Muscle layer of duodenum (tissue), 2 donors: ENCODE data around the gene PRSS48.
A peak's percentile ranks its signal among the peaks of the same experiment; 100 is the strongest.
"Not testable (repeated sequence)": the region's sequence is repeated elsewhere in the genome, so short reads cannot be mapped to it uniquely, and the experiment has no call there.

ENCODE experiments used
- H3K27ac ChIP-seq: one replicate; pipeline ENCODE4 v1.7.0; 2013; ENCODE audit warnings: mild to moderate bottlenecking, low read length
- H3K27me3 ChIP-seq: one replicate; pipeline ENCODE4 v1.7.0; 2013; ENCODE audit warnings: low read depth, mild to moderate bottlenecking, control low read depth, low read length
- H3K36me3 ChIP-seq, 2 donors: one replicate each; pipeline ENCODE4 v1.7.0; 2013; ENCODE audit warnings: low read length in 2 of 2, control low read depth in 1 of 2, mild to moderate bottlenecking in 1 of 2; ENCODE audit not compliant: insufficient read depth in 2 of 2, control insufficient read depth in 1 of 2
- H3K4me1 ChIP-seq, 2 donors: one replicate each; pipeline ENCODE4 v1.7.0; 2013; ENCODE audit warnings: low read length in 2 of 2, mild to moderate bottlenecking in 2 of 2, control low read depth in 1 of 2, moderate library complexity in 1 of 2; ENCODE audit not compliant: insufficient read depth in 2 of 2, control insufficient read depth in 1 of 2
- H3K4me3 ChIP-seq, 2 donors: one replicate each; pipeline ENCODE4 v1.7.0; 2013; ENCODE audit warnings: low read length in 2 of 2, low read depth in 1 of 2, mild to moderate bottlenecking in 1 of 2
- H3K9me3 ChIP-seq, 2 donors: one replicate each; pipeline ENCODE4 v1.7.0; 2013; ENCODE audit warnings: low read length in 2 of 2, control low read depth in 1 of 2, mild to moderate bottlenecking in 1 of 2; ENCODE audit not compliant: control insufficient read depth in 1 of 2
- donor health status: healthy.

Gene PRSS48

GRCh38 chr4:151321586-151321985 is 44.6 kb downstream of the PRSS48 start:
- Histone ChIP-seq H3K27me3 (no peaks in the 10 kb centered on the region), H3K27ac (peak overlapping the region; percentile 35), H3K9me3 (no peaks in the 10 kb centered on the region), H3K4me1 (peaks cover 0 to 18% of the 10 kb centered on the region in 2 donors), H3K36me3 (no peaks in the 10 kb centered on the region), H3K4me3 (peak overlapping the region in 1 of 2 donors; percentile 17)

GRCh38 chr4:151322161-151322560 is 45.2 kb downstream of the PRSS48 start:
- H3K36me3 ChIP-seq, H3K9me3 ChIP-seq, H3K27me3 ChIP-seq: not testable (repeated sequence)
- Histone ChIP-seq H3K4me3 (peak overlapping the region in 1 of 2 donors; percentile 17), H3K4me1 (peaks cover 0 to 18% of the 10 kb centered on the region in 2 donors), H3K27ac (peak overlapping the region; percentile 87)

- Histone ChIP-seq H3K27me3 (no peaks in the 10 kb centered on the region), H3K4me3 (peak overlapping the region; percentile 75 to 80), H3K27ac (peak overlapping the region; percentile 87), H3K9me3 (no peaks in the 10 kb centered on the region), H3K4me1 (peaks cover 0 to 18% of the 10 kb centered on the region in 2 donors), H3K36me3 (no peaks in the 10 kb centered on the region)
These were observed 45.6 kb downstream of the PRSS48 start for GRCh38 chr4:151322570-151322969.

GRCh38 chr4:151323667-151324066 is 46.7 kb downstream of the PRSS48 start:
- Histone ChIP-seq H3K27me3 (no peaks in the 10 kb centered on the region), H3K9me3 (no peaks in the 10 kb centered on the region), H3K27ac (peak overlapping the region; percentile 87), H3K36me3 (no peaks in the 10 kb centered on the region), H3K4me3 (peak overlapping the region; percentile 75 to 80), H3K4me1 (peaks cover 0 to 18% of the 10 kb centered on the region in 2 donors)

GRCh38 chr4:151324124-151324751 is 47.3 kb downstream of the PRSS48 start:
- H3K36me3 ChIP-seq: no peaks in the 10 kb centered on the region
- H3K27ac ChIP-seq: peak overlapping the region; percentile 87
- peaks cover 0 to 18% of the 10 kb centered on the region in 2 donors for H3K4me1 ChIP-seq
- H3K27me3 ChIP-seq: no peaks in the 10 kb centered on the region
- no peaks in the 10 kb centered on the region for H3K9me3 ChIP-seq
- H3K4me3 ChIP-seq: peak overlapping the region; percentile 75 to 80

- H3K9me3 ChIP-seq: no peaks in the 10 kb centered on the region
- H3K27me3 ChIP-seq: no peaks in the 10 kb centered on the region
- peak overlapping the region; percentile 87 for H3K27ac ChIP-seq
- no peaks in the 10 kb centered on the region for H3K36me3 ChIP-seq
- peak overlapping the region; percentile 75 to 80 for H3K4me3 ChIP-seq
- peaks cover 0 to 18% of the 10 kb centered on the region in 2 donors for H3K4me1 ChIP-seq
These were observed 47.8 kb downstream of the PRSS48 start for GRCh38 chr4:151324752-151325110.

- H3K4me3 ChIP-seq: peak within 1 kb of the TSS; percentile 75 to 80
- H3K36me3 ChIP-seq: no peaks in the 10 kb centered on the region
- H3K27ac ChIP-seq: peak within 1 kb of the TSS; percentile 87
- H3K27me3 ChIP-seq: no peaks in the 10 kb centered on the region
- no peaks in the 10 kb centered on the region for H3K9me3 ChIP-seq
- peaks cover 0 to 18% of the 10 kb centered on the region in 2 donors for H3K4me1 ChIP-seq
These were observed 48.4 kb downstream of the PRSS48 start, which contains the start of gene SH3D19 for GRCh38 chr4:151325111-151325948. TSS of gene SH3D19 (minus strand) at chr4:151325605. CDS start at chr4:151325352, 253 bp downstream.

- Histone ChIP-seq H3K36me3 (no peaks in the 10 kb centered on the region), H3K4me3 (peak overlapping the region; percentile 71 to 80), H3K27me3 (no peaks in the 10 kb centered on the region), H3K27ac (peak overlapping the region; percentile 87), H3K9me3 (no peaks in the 10 kb centered on the region), H3K4me1 (peaks cover 0 to 18% of the 10 kb centered on the region in 2 donors)
These were observed 48.9 kb downstream of the PRSS48 start for GRCh38 chr4:151325949-151326246.

GRCh38 chr4:151329217-151330007 is 52.5 kb downstream of the PRSS48 start:
- no peaks in the 10 kb centered on the region for H3K9me3 ChIP-seq
- no peak overlapping the region for H3K27ac ChIP-seq
- peaks cover 0 to 4% of the 10 kb centered on the region in 2 donors for H3K4me1 ChIP-seq
- H3K36me3 ChIP-seq: no peaks in the 10 kb centered on the region
- no peaks in the 10 kb centered on the region for H3K27me3 ChIP-seq
- no peak overlapping the region for H3K4me3 ChIP-seq

GRCh38 chr4:151331276-151332042 is 54.5 kb downstream of the PRSS48 start:
- Histone ChIP-seq H3K4me3 (no peak overlapping the region), H3K4me1 (no peaks in the 10 kb centered on the region), H3K27ac (no peak overlapping the region), H3K9me3 (no peaks in the 10 kb centered on the region), H3K36me3 (no peaks in the 10 kb centered on the region), H3K27me3 (no peaks in the 10 kb centered on the region)
